ENCODE data around the gene LRRK1.

The LRRK1 gene

GRCh38 chr15:100918690-100919480 lies at the start of gene LRRK1:
LRRK1 (plus strand) TSS chr15:100919357; CDS start chr15:100924633, 5,276 bp downstream.
- peak in 1 of 2 donors; percentile 8 for DNase-seq (ENCODE audit: low read depth in 1 of 2, low spot score in 1 of 2)

- DNase-seq (ENCODE audit: low read depth in 1 of 2, low spot score in 1 of 2): no peak
Measured at GRCh38 chr15:100873029-100873677, 46.0 kb upstream of the LRRK1 start.

- DNase-seq (ENCODE audit: low read depth in 1 of 2, low spot score in 1 of 2): no peak
Measured at GRCh38 chr15:100875495-100875894, 43.7 kb upstream of the LRRK1 start.

GRCh38 chr15:100875976-100876375 lies 43.2 kb upstream of the LRRK1 start:
- DNase-seq (ENCODE audit: low read depth in 1 of 2, low spot score in 1 of 2): no peak

GRCh38 chr15:100877551-100877950 lies 41.6 kb upstream of the LRRK1 start:
- no peak for DNase-seq (ENCODE audit: low read depth in 1 of 2, low spot score in 1 of 2)

GRCh38 chr15:100878130-100878529 lies 41.0 kb upstream of the LRRK1 start:
- no peak for DNase-seq (ENCODE audit: low read depth in 1 of 2, low spot score in 1 of 2)

- DNase-seq (ENCODE audit: low read depth in 1 of 2, low spot score in 1 of 2): no peak
Measured at GRCh38 chr15:100878648-100879047, 40.5 kb upstream of the LRRK1 start.

- no peak for DNase-seq (ENCODE audit: low read depth in 1 of 2, low spot score in 1 of 2)
Measured at GRCh38 chr15:100879061-100879463, 40.1 kb upstream of the LRRK1 start.

GRCh38 chr15:100879464-100880138 lies 39.6 kb upstream of the LRRK1 start, which contains the start of gene ALDH1A3:
ALDH1A3 (plus strand) TSS chr15:100879831; CDS start chr15:100879908, 77 bp downstream.
- DNase-seq (ENCODE audit: low read depth in 1 of 2, low spot score in 1 of 2): no peak

- DNase-seq (ENCODE audit: low read depth in 1 of 2, low spot score in 1 of 2): no peak
Measured at GRCh38 chr15:100880139-100880896, 38.8 kb upstream of the LRRK1 start.

GRCh38 chr15:100880897-100881242 lies 38.3 kb upstream of the LRRK1 start:
- DNase-seq (ENCODE audit: low read depth in 1 of 2, low spot score in 1 of 2): no peak

GRCh38 chr15:100881573-100882336 lies 37.4 kb upstream of the LRRK1 start:
- no peak for DNase-seq (ENCODE audit: low read depth in 1 of 2, low spot score in 1 of 2)

GRCh38 chr15:100885116-100885515 lies 34.0 kb upstream of the LRRK1 start:
- DNase-seq (ENCODE audit: low read depth in 1 of 2, low spot score in 1 of 2): no peak

- DNase-seq (ENCODE audit: low read depth in 1 of 2, low spot score in 1 of 2): no peak
Measured at GRCh38 chr15:100885811-100886210, 33.3 kb upstream of the LRRK1 start.

GRCh38 chr15:100887211-100887913 lies 31.8 kb upstream of the LRRK1 start:
- no peak for DNase-seq (ENCODE audit: low read depth in 1 of 2, low spot score in 1 of 2)

- no peak for DNase-seq (ENCODE audit: low read depth in 1 of 2, low spot score in 1 of 2)
Measured at GRCh38 chr15:100889385-100890050, 29.6 kb upstream of the LRRK1 start.

GRCh38 chr15:100890051-100890720 lies 29.0 kb upstream of the LRRK1 start:
- DNase-seq (ENCODE audit: low read depth in 1 of 2, low spot score in 1 of 2): no peak

- DNase-seq (ENCODE audit: low read depth in 1 of 2, low spot score in 1 of 2): no peak
Measured at GRCh38 chr15:100890850-100891249, 28.3 kb upstream of the LRRK1 start.
